K562 (cell line): ENCODE data around the gene UFSP1. TPM values are rescaled to one million over a fixed set of nuclear protein-coding genes. Genes with fewer than 3 reads are reported as not detected.
A peak's percentile ranks its signal among the peaks of the same experiment; 100 is the strongest.

Source experiments
- ATAC-seq: fragments of 200-7000 bp; cut with Tn5 transposase; 3 replicates; pipeline ENCODE4 v1.9.1; 2020; ENCODE audit warnings: moderate library complexity
- BruUV-seq: library from RNA; stranded (reverse); fragments of 400-500 nt; replicated peaks from 2 replicates; lab custom pipeline; 2021; lab: Mats Ljungman, UMichigan
- CTCF ChIA-PET: fragments of 300-600 bp; formaldehyde crosslinking; extraction: SDS; loops from one replicate; lab custom pipeline; 2021; ENCODE audit warnings: low intra/inter-chr PET ratio; lab: Yijun Ruan, JAX
- POLR2A ChIA-PET: fragments of 300-600, 350-650 bp; sonication (Branson Sonifier 250); formaldehyde crosslinking; extraction: SDS; loops from one replicate; lab custom pipeline; 2021; ENCODE audit warnings: antibody characterized with exemption, inconsistent platforms; lab: Yijun Ruan, JAX
- DNase-seq, 4 experiments: peaks; one replicate each; pipeline versions ENCODE4 v3.0.0 to v3.0.0-alpha.2; 2011 to 2018; ENCODE audit warnings: low spot score in 3 of 4, mixed read lengths in 3 of 4; ENCODE audit errors: extremely low read depth in 1 of 4
- FAIRE-seq: peaks from 2 replicates; lab custom pipeline; 2011; peaks lifted over from hg19 to GRCh38; lab: Jason Lieb, UNC
- H2AFZ ChIP-seq: 2 replicates; pipeline ENCODE4 v1.6.0; 2011; ENCODE audit warnings: low read depth, low read length, control low read depth, inconsistent platforms
- H3K27ac ChIP-seq: fragments of 200-600 bp; 3 replicates; pipeline ENCODE4 v1.8.0; 2011; ENCODE audit warnings: low read depth, mild to moderate bottlenecking, control low read depth, inconsistent platforms, low read length, moderate library complexity, mixed read lengths; ENCODE audit errors: extremely low read depth
- H3K27me3 ChIP-seq, 2 experiments: fragments of 300-600 bp in 1 of 2; 2 replicates in 1 of 2; 3 replicates in 1 of 2; pipeline versions ENCODE4 v1.6.0 to v1.8.0; 2011; ENCODE audit warnings: inconsistent platforms in 2 of 2, low read length in 2 of 2, mild to moderate bottlenecking in 1 of 2, mixed read lengths in 1 of 2, moderate library complexity in 1 of 2; ENCODE audit not compliant: control insufficient read depth in 2 of 2, insufficient read depth in 2 of 2
- H3K36me3 ChIP-seq: fragments of 300-600 bp; 3 replicates; pipeline ENCODE4 v1.8.0; 2011; ENCODE audit warnings: mild to moderate bottlenecking, low read length, inconsistent platforms; ENCODE audit not compliant: control insufficient read depth, insufficient read depth
- H3K4me1 ChIP-seq, 2 experiments: fragments of 200-600 bp in 1 of 2; replicated peaks in 1 of 2; 2 replicates in 1 of 2; 3 replicates in 1 of 2; pipeline versions ENCODE4 v1.5.1 to v1.8.0; 2011; ENCODE audit warnings: inconsistent platforms in 2 of 2, low read length in 2 of 2, mild to moderate bottlenecking in 1 of 2, mixed read lengths in 1 of 2, moderate library complexity in 1 of 2; ENCODE audit not compliant: control insufficient read depth in 2 of 2, insufficient read depth in 2 of 2
- H3K4me2 ChIP-seq: 2 replicates; pipeline ENCODE4 v1.6.1; 2011; ENCODE audit warnings: low read length, control low read depth, inconsistent platforms, mixed read lengths; ENCODE audit not compliant: insufficient read depth
- H3K4me3 ChIP-seq: fragments of 200-600 bp; sonication (generic), shearing (Covaris generic); 2 replicates; pipeline ENCODE4 v1.5.1; 2016; ENCODE audit warnings: control low read depth, inconsistent platforms
- H3K79me2 ChIP-seq: fragments of 200-600 bp; 3 replicates; pipeline ENCODE4 v1.8.0; 2011; ENCODE audit warnings: low read length, inconsistent platforms; ENCODE audit not compliant: control insufficient read depth, insufficient read depth
- H3K9ac ChIP-seq, 2 experiments: 2 replicates each; pipeline versions ENCODE4 v1.6.0 to v1.6.1; 2011; ENCODE audit warnings: low read depth in 2 of 2, low read length in 2 of 2, control low read depth in 1 of 2, inconsistent platforms in 1 of 2, mild to moderate bottlenecking in 1 of 2, mixed read lengths in 1 of 2; ENCODE audit not compliant: insufficient read depth in 1 of 2
- H3K9me1 ChIP-seq: one replicate; pipeline ENCODE4 v1.6.0; 2011; ENCODE audit warnings: inconsistent platforms, mild to moderate bottlenecking, low read length, moderate library complexity; ENCODE audit not compliant: control insufficient read depth, insufficient read depth
- H3K9me3 ChIP-seq: replicated peaks from 2 replicates; pipeline ENCODE4 v1.5.1; 2011; ENCODE audit warnings: low read depth, low read length, inconsistent platforms; ENCODE audit not compliant: control insufficient read depth, insufficient read depth
- H4K20me1 ChIP-seq: replicated peaks from 2 replicates; pipeline ENCODE4 v1.6.1; 2011; ENCODE audit warnings: low read length, inconsistent platforms, mixed read lengths; ENCODE audit not compliant: control insufficient read depth, insufficient read depth
- BHLHE40 ChIP-seq: IDR thresholded peaks from 2 replicates; pipeline ENCODE4 v1.6.1; 2011; ENCODE audit warnings: low read length, improper control_type of control experiment
- CTCF ChIP-seq, 3 experiments: IDR thresholded peaks in 2 of 3; conservative IDR thresholded peaks in 1 of 3; 2 replicates each; pipeline ENCODE4 v1.5.1; 2011 to 2012; ENCODE audit warnings: low read length in 3 of 3, mild to moderate bottlenecking in 3 of 3, control low read depth in 2 of 3, improper control_type of control experiment in 1 of 3, inconsistent platforms in 1 of 3, low read depth in 1 of 3, mixed read lengths in 1 of 3, moderate library complexity in 1 of 3; ENCODE audit not compliant: insufficient read depth in 2 of 3
- DEAF1 ChIP-seq: fragments of 450-650 bp; formaldehyde crosslinking; IDR thresholded peaks from 2 replicates; pipeline ENCODE4 v1.4.0; 2020; ENCODE audit warnings: mild to moderate bottlenecking, moderate library complexity
- KAT2B ChIP-seq: IDR thresholded peaks from one replicate; pipeline ENCODE4 v1.6.1; 2012; ENCODE audit warnings: low read depth, mild to moderate bottlenecking, control low read depth, inconsistent platforms, low read length, moderate library complexity
- MAX ChIP-seq: sonication (generic); formaldehyde crosslinking; IDR thresholded peaks from 2 replicates; pipeline ENCODE4 v1.9.0; 2022; ENCODE audit warnings: mild to moderate bottlenecking, missing genetic modification reagents
- NKRF ChIP-seq: fragments of 450-650 bp; IDR thresholded peaks from 2 replicates; pipeline ENCODE4 v1.6.1; 2016; ENCODE audit warnings: borderline replicate concordance
- RAD51 ChIP-seq: fragments of 450-650 bp; IDR thresholded peaks from 2 replicates; pipeline ENCODE4 v1.7.1; 2016; ENCODE audit warnings: low read depth, mild to moderate bottlenecking, borderline replicate concordance
- TAF9B ChIP-seq: fragments of 450-650 bp; IDR thresholded peaks from 2 replicates; pipeline ENCODE4 v1.6.1; 2018; ENCODE audit warnings: mild to moderate bottlenecking; ENCODE audit not compliant: partially characterized antibody
- TCF3 ChIP-seq: sonication (generic); formaldehyde crosslinking; IDR thresholded peaks from 2 replicates; pipeline ENCODE4 v1.4.0; 2020; ENCODE audit warnings: mild to moderate bottlenecking, missing genetic modification reagents
- XRCC5 ChIP-seq: fragments of 200-400 bp; formaldehyde crosslinking; IDR thresholded peaks from 2 replicates; pipeline ENCODE4 v1.6.1; 2017; ENCODE audit warnings: low read depth, mild to moderate bottlenecking, low read length
- ZBTB1 ChIP-seq: sonication (generic); formaldehyde crosslinking; IDR thresholded peaks from 2 replicates; pipeline ENCODE4 v1.8.1; 2023; ENCODE audit warnings: missing genetic modification reagents, low read depth, mild to moderate bottlenecking, borderline replicate concordance
- ZBTB17 ChIP-seq: fragments of 450-650 bp; formaldehyde crosslinking; IDR thresholded peaks from 2 replicates; pipeline ENCODE4 v1.4.0; 2020; ENCODE audit warnings: mild to moderate bottlenecking
- ZNF232 ChIP-seq: sonication (generic); formaldehyde crosslinking; IDR thresholded peaks from 2 replicates; pipeline ENCODE4 v1.8.0; 2022; ENCODE audit warnings: mild to moderate bottlenecking, missing genetic modification reagents
- ZNF583 ChIP-seq: fragments of 250-450 bp; sonication (Bioruptor Pico); IDR thresholded peaks from 2 replicates; pipeline ENCODE4 v1.4.0; 2020
- WGBS: fragments of 100-300 bp; shearing (Covaris generic); methylation state at CpG from one replicate; pipeline ENCODE4 v1.1.6; 2016; ENCODE audit warnings: low coverage, mixed read lengths; ENCODE audit not compliant: insufficient coverage; ENCODE audit errors: missing lambda C conversion rate; 5-methylcytosine and 5-hydroxymethylcytosine counted together
- in situ Hi-C: fragments of 300-500 bp; cut with MboI; formaldehyde crosslinking; loops from 4 replicates; pipeline ENCODE4 v1.15.0; 2018; ENCODE audit warnings: inconsistent platforms, mixed read lengths
- intact Hi-C: fragments of 100-400 bp; cut with micrococcal nuclease; formaldehyde crosslinking; loops from 2 replicates; pipeline ENCODE4 v1.14.2; 2022
- polyA plus RNA-seq, 8 experiments: library from polyadenylated mRNA; depleted of rRNA in 4 of 8; stranded (reverse) in 5 of 8; unstranded in 3 of 8; fragments of >200 nt; fragmentation: Nextera tagmentation in 2 of 8; fragmentation: Illumina TruSeq in 1 of 8; extraction: Ambion mirVana in 2 of 8; extraction: Trizol in 1 of 8; gene quantifications; 2 replicates each; pipeline versions ENCODE4 v1.2.1 to v1.2.3, GENCODE V29; 2011 to 2014; ENCODE audit warnings: inconsistent platforms in 1 of 8, missing spikeins in 1 of 8
- total RNA-seq, 7 experiments: library from RNA; depleted of rRNA in 6 of 7; stranded (reverse); fragments of >200 nt in 6 of 7; fragmentation: Illumina TruSeq in 2 of 7; extraction: Trizol in 2 of 7; gene quantifications; 2 replicates each; pipeline versions ENCODE4 v1.2.1 to v1.2.3, GENCODE V29; 2011 to 2021; ENCODE audit warnings: low replicate concordance in 1 of 7

Gene UFSP1
- total and polyA plus RNA-seq, 9 of the 15 experiments (the other 6 are each of a cell fraction or from before 2014, with no cell fraction given), result 0.50 to 18.8 (median 2.1) TPM

DNA sequence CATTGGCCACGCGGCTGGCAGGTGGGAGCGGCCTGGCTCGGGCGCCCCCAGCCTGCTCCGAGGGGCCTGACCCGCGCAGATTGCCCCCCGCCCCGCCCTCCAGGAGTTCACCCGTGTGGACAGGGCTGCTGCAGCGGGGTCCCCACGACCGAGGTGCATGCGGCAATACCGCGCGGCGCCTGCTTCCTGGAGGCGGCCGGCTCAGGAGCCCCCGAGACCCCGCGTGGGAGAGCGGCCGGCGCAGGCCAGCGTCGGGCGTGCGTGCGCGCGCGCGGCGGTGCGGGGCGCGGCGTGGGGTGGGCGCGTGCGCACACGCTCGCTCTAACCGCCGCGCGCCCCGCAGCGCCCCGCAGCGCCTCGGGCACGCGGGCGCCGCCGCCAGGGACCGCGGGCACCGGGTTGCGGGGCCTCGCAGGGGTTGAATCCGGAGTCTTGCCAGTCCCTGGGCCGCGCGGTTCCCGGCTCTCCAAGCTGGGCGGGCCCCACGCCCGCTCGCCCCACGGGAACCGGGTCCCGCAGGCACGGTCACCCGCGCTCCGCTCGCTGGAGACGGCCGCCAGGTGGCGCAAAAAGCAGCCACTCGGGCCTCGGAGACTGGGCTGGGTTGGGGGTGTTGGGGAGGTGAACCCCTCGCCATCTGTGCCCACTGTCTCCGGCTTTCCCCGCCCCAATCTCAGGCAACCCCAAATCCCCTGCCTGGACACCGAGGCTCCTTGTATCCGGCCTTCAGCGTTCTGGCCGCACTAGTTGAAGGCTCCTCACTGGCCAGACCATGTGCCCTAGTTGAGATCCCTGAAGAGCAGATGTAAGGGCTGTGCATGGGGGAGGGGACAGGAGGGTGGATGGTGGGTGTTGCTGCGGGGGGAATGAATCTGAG lies 7.5 kb upstream of the UFSP1 start:
- ATAC-seq (peak; percentile 53), DNase-seq (peak; percentile 77 to 80 (median 78))
- TF ChIP-seq ZNF232 (no peak), TCF3 (no peak), MAX (CRISPR knock-in tag) (peak; percentile 83), ZBTB17 (CRISPR knock-in tag) (no peak), BHLHE40 (peak; percentile 27; the same call in 1 of the 2 replicates), NKRF (0 out of 2 replicates have a peak, but pooled peaks have one; percentile 22), DEAF1 (CRISPR knock-in tag) (peak; percentile 37; the same call in 1 of the 2 replicates), ZNF583 (CRISPR knock-in tag) (0 out of 2 replicates have a peak, but pooled peaks have one; percentile 17), TAF9B (no peak), CTCF (IDR thresholded peaks at IDR 0.05 in 2 of 3, conservative IDR thresholded peaks at IDR 0.05 in 1 of 3; ENCODE audit: insufficient read depth in 2 of 3, low read depth in 1 of 3, low read length in 3 of 3) (peak; percentile 79 to 94 (median 84)), XRCC5 (0 out of 2 replicates have a peak, but pooled peaks have one; percentile 35), KAT2B (no peak), RAD51 (peak; percentile 24; the same call in 1 of the 2 replicates), ZBTB1 (0 out of 2 replicates have a peak, but pooled peaks have one; percentile 16)

More for the DNA sequence above, 7.5 kb upstream of the UFSP1 start:
- Histone ChIP-seq H3K9ac (peak overlapping the region; percentile 44 to 86), H2AFZ (peak overlapping the region; percentile 96), H3K79me2 (no peaks in the 10 kb centered on the region; the same call in 2 of the 3 replicates), H3K4me3 (peak overlapping the region; percentile 39), H3K9me3 (no peaks in the 10 kb centered on the region), H3K4me1 (peaks cover 27 to 71% of the 10 kb centered on the region in 2 experiments), H3K27ac (peak overlapping the region; percentile 48), H3K27me3 (no peaks in the 10 kb centered on the region), H3K36me3 (no peaks in the 10 kb centered on the region), H3K9me1 (no peaks in the 10 kb centered on the region), H3K4me2 (peak overlapping the region; percentile 81), H4K20me1 (no peaks in the 10 kb centered on the region)
- 8% methylated on average over 44 of the region's 95 CpGs for WGBS
- no peak for FAIRE-seq
- ChIA-PET CTCF (interaction anchor here (0.6 to 3.1 kb wide), 6 partner anchors 134 to 295 kb away, joined by 3 to 44 read pairs (median 6); no protein-coding TSS in a partner anchor), POLR2A (interaction anchor here (0.6 to 2.1 kb wide), 5 partner anchors 13 to 362 kb away, joined by 3 to 7 read pairs (median 4); partner anchors contain the start of gene SRRT)
- in situ Hi-C loops, result no loop called here
- intact Hi-C loops, result loop anchor here (1.0 to 5.0 kb wide), 6 partner anchors 69 to 385 kb away; no protein-coding TSS in a partner anchor
- BruUV-seq, result no TSS peak
